ENCODE measurements around the gene KSR1.
"Not testable (repeated sequence)": the region's sequence is repeated elsewhere in the genome, so short reads cannot be mapped to it uniquely, and the experiment has no call there.

The KSR1 gene

DNA sequence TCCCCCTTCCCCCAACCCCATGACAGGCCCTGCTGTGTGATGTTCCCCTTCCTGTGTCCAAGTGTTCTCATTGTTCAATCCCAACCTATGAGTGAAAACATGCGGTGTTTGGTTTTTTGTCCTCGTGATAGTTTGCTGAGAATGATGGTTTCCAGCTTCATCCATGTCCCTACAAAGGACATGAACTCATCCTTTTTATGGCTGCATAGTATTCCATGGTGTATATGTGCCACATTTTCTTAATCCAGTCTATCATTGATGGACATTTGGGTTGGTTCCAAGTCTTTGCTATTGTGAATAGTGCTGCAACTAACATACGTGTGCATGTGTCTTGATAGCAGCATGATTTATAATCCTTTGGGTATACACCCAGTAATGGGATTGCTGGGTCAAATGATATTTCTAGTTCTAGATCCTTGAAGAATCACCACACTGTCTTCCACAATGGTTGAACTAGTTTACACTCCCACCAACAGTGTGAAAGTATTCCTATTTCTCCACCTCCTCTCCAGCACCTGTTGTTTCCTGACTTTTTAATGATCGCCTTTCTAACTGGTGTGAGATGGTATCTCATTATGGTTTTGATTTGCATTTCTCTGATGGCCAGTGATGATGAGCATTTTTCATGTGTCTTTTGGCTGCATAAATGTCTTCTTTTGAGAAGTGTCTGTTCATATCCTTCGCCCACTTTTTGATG is 28.9 kb upstream of the KSR1 start:
- FAIRE-seq = not testable (repeated sequence)

DNA sequence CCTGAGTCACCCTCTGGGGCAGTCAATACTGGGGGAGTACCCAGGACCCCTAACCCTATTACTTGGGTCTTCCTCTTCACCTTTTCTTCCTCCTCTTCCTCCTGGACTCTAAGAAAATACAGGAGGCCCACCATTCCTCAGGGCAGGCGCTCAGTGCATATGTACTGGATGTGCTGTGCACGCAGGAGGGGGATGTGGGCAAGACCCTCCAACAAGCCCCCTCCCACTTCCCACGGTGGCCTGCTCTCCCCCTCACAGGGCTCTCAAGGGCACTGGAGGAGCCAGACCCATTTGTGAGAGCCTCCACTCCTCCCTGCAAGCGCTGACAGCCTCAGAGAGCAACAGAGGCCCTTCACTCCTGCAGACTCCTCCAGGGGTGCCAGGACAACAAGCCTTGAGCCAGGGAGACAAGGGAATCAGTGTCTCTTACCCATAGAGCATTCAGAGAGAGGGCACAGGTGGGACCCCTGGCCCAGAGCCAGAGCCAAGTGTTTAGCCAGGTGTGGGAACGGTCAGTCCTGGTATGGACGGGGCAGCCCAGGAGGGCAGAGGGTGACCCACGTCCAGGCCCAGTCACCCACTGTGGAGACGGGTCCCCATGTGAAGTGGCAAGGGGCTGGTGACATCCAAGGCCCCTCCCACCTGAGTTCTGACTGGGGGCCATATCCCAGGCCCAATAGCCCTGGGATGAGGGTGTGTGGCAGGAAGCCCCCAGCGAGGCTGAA is 27.3 kb upstream of the KSR1 start:
- no peak for FAIRE-seq

GRCh38 chr17:27429666-27430382 is 26.4 kb upstream of the KSR1 start:
- no peak for FAIRE-seq

- no peak for FAIRE-seq
Observed at GRCh38 chr17:27430383-27430840, 25.8 kb upstream of the KSR1 start.

DNA sequence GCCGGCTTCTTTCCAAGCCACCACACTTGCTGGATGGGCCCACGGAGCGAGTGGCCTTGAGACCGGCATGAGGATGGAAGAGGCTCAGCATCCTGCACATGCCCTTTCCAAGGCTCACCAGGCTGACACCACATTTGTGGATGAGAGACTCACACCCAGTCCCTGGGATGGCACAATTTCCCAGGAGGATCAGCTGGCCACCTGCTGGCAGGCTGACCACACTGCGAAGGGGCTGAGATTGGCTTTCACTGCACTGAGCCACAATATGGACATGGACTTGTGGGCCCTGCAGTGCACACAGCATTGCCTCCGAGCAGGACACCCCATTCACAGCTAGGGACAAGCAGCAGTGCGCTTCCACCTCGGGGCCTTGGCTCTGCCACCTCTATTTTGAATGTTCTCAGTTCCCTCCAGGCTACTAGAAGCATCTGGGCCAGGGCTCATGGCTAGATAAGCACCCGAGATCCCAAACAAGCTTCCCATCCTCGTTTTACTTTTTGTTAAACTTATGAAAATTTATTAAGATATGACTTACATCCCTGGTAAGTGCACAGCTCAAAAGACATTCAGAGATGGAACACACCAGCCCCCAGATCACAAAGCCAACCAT is 25.3 kb upstream of the KSR1 start:
- FAIRE-seq = no peak

- FAIRE-seq = no peak
Observed at GRCh38 chr17:27433521-27433920, 22.7 kb upstream of the KSR1 start.

DNA sequence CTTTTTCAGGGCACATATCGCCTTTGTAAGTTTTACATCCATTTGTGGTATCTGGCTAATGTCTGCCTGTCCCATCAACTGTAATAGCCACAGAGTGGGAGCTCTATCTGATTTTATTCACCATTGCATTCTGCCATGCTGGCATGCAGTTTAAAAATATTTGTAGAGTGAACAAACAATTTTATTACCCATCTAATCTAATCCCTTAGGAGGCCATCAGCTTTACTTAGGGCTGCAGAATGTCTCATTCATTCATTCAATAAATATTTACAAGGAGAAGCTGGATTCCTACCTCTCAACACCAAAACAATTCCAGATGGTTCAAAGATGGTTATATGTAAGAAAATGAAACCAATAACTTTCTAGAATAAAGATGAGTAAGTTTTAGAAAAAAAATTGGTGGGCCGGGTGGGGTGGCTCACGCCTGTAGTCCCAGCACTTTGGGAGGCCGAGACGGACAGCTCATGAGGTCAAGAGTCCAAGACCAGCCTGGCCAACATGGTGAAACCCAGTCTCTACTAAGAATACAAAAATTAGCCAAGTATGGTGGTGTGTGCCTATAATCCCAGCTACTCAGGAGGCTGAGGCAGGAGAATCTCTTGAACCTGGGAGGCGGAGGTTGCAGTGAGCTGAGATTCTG is 20.7 kb upstream of the KSR1 start:
- FAIRE-seq = not testable (repeated sequence)

- FAIRE-seq = no peak
Observed at GRCh38 chr17:27438348-27438998, 17.8 kb upstream of the KSR1 start.

DNA sequence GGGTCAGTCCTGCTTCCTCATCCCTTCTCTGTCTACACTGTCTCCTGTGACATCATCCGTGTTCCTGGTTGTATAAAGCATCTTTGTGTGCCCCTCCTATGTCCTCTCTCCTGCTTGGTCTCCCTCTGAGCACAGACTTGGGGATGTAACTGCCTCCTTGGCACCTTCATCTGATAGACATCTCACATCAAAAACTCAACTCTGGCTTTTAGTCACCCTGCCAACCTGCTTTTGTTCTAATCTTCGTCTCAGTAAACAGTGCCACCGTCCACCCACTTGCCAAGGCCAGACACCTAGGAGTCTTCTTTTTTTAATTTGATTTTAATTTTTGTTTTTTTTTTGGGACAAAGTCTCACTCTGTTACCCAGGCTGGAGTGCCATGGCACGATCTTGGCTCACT is 16.9 kb upstream of the KSR1 start:
- no peak for FAIRE-seq

DNA sequence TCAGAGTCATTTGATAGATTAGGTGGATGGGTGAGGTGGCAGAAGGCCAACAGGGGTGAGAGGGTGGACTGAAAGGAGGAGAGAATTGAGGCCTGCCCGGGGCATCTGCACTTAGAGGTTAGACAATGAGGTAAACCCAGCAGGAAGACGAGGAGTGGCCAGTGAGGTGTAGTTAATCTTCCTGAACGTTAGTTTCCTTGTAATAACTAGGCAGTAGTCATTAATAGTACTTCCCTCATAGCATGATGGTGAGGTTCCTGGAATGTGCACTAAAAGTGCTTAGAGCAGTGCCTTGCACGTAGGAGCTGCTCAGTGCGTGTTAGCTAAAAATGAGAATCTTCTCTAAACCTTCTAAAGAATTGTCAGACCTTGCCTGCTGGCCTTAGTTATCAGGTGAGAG is 13.5 kb upstream of the KSR1 start:
- FAIRE-seq = no peak

- no peak for FAIRE-seq
Observed at GRCh38 chr17:27443491-27443890, 12.8 kb upstream of the KSR1 start.

DNA sequence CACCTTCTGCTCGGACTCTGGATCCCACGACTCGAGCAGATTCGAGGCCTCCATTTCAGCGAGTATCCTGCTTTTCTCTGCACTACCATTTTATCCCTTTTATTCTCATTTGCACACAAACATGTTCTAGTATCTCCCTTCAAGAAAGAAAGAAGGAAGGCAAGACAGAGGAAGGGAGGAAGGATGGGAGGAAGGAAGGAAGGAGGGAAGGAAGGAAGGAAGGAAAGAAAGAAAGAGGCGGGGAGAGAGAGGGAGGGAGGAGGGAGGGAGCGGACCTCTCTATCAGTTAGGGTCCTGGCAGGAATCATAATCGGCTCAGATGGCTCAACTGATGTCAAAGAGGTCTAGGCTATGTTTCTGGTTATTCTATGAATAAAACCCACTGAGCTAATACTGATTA is 10.3 kb upstream of the KSR1 start:
- FAIRE-seq = no peak

GRCh38 chr17:27446569-27447301 is 9.5 kb upstream of the KSR1 start:
- no peak for FAIRE-seq

DNA sequence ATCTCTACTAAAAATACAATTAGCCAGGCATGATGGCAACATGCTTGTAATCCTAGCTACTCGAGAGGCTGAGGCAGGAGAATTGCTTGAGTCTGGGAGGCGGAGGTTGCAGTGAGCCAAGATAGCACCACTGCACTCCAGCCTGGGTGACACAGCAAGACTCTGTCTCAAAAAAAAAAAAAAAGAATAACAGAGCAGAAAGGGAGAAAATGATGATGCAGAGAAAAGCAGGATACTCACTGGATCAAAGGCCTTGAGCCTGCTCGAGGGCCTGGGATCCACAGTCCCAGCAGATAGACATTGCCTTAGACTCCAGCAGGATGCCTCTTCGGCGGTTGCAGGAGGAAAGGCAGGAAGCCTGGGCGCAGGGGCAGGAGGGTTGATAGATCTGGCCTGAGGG is 7.7 kb upstream of the KSR1 start:
- not testable (repeated sequence) for FAIRE-seq

DNA sequence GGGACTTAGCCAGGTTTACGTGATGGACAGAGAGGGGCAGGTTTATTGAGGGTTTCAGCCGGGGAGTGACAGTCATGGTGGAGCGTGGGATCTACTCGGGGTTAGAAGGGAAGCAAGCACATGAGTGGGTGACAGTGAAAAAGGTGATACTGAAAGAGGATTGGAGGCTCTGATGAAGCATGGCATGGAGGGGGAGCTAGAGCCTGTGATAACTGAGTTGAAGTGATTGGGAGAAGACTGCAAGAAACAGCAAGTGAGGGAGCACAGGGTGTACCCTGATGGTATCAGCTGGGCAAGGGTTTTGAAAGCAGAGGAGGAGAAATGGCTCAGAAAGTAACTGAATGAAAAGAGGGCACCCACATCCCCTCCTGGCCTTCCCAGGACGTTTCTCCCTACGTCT is 6.7 kb upstream of the KSR1 start:
- no peak for FAIRE-seq

DNA sequence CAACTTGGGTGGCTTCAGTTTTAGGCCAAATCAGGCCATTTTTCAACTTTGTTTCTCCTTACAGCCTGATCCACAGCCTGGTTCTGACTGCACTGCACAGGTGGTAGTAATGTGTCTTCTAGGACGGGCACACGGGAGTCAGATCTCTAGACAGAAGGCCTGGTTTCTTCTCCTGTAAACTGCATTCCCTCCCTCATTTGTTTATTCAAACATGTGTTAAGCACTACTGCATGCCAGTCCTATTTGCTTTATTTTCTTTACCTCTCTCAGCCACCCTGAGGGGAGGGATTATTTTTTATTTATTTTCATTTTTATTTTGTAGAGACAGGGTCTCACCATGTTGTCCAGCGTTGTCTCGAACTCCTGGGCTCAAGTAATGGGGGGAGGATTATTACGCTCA is 6.3 kb upstream of the KSR1 start:
- FAIRE-seq = no peak

DNA sequence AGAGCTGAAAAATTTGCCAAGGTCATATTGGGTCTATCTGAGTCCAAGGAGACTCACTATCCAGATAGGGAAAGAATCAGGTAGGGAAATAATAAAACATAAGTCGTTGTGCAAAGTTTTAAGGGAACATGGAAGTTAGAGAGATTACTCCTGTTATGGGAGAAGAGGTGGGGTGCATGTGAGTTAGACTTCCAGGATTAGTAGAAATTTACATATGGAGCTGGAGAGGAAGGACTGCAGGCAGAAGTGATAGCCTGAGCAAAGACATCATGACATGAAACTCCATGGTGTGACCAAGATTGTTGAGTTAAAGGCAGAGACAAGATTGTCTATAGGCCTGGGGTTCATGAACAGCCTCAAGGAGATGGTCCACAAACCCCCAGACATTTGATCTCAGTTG is 5.8 kb upstream of the KSR1 start:
- no peak for FAIRE-seq

GRCh38 chr17:27451906-27452305 is 4.3 kb upstream of the KSR1 start:
- no peak for FAIRE-seq

GRCh38 chr17:27452828-27453227 is 3.4 kb upstream of the KSR1 start:
- FAIRE-seq = no peak

GRCh38 chr17:27453471-27453870 is 2.8 kb upstream of the KSR1 start:
- FAIRE-seq = no peak

DNA sequence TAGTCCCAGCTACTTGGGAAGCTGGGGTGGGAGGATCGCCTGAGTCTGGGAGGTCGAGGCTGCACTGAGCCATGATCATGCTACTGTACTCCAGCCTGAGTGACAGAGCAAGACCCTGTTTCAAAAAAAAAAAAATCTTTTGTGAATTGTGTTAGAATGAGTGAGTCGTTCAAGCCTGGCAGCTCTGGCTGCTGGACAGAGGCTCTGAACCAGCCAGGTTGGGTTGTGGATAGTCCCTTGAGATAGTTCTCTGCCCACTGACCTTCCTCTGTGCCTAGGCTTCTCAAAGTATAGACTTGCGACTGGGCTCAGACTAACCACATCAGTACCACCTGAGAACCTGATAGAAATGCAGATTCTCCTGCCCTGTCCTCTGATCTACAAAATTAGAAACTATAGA is 2.2 kb upstream of the KSR1 start:
- no peak for FAIRE-seq

All from colon (tissue), 2 donors.